ENCODE data around the gene CLPX.
"Not testable (repeated sequence)": the region's sequence is repeated elsewhere in the genome, so short reads cannot be mapped to it uniquely, and the experiment has no call there.

CLPX gene

GRCh38 chr15:65100442-65100841, 84.7 kb downstream of the CLPX start:
- DNase-seq, result no peak

DNA sequence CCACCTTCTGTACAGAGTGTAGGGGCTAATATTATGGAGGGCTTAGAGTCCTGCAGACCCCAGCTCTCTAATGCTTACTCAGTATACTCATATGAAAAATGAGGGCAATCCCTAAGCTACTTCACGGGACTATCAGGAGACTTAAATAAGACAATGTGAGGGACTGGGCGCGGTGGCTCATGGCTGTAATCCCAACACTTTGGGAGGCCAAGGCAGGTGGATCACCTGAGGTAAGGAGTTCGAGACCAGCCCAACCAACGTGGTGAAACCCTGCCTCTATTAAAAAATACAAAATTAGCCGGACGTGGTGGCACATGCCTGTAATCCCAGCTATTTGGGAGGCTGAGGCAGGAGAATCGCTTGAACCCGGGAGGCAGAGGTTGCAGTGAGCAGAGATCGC, 85.3 kb downstream of the CLPX start:
- not testable (repeated sequence) for DNase-seq

DNA sequence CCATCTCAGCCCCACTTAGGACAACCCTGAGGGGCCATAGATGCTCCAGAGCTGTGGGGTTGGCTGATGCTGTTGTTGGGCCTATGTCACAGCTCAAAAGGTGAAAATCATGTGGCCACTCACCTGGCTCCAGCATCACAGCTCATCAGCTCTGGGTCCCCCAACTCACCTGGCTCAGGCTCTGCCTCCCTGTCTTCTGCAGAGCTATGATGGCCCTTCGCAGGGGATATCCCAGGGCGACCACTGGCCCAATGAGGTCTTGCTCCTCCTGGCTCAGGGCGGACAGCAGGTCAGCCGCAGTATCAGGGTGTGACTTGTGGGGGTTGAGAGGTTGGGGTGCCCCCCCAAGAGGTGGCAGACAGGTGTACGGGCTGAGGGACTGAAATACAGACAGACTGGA, 85.8 kb downstream of the CLPX start:
- DNase-seq, result no peak
